ENCODE results near the gene FCAMR. TPM values are rescaled to one million over a fixed set of nuclear protein-coding genes. Genes with fewer than 3 reads are reported as not detected.
A peak's percentile ranks its signal among the peaks of the same experiment; 100 is the strongest.

Gene FCAMR
- total RNA-seq, 1 experiment from 2014 or later, result not detected

- peak overlapping the region; percentile 38 for H3K4me3 Mint-ChIP-seq
- TF ChIP-seq ELF4 (CRISPR knock-in tag; IDR thresholded peaks at IDR 0.05; ENCODE audit: low read depth) (no peak), ATF1 (CRISPR knock-in tag; IDR thresholded peaks at IDR 0.05) (no peak), ZNF232 (CRISPR knock-in tag; IDR thresholded peaks at IDR 0.05) (no peak)
- TF ChIP-seq, protein P1, sequence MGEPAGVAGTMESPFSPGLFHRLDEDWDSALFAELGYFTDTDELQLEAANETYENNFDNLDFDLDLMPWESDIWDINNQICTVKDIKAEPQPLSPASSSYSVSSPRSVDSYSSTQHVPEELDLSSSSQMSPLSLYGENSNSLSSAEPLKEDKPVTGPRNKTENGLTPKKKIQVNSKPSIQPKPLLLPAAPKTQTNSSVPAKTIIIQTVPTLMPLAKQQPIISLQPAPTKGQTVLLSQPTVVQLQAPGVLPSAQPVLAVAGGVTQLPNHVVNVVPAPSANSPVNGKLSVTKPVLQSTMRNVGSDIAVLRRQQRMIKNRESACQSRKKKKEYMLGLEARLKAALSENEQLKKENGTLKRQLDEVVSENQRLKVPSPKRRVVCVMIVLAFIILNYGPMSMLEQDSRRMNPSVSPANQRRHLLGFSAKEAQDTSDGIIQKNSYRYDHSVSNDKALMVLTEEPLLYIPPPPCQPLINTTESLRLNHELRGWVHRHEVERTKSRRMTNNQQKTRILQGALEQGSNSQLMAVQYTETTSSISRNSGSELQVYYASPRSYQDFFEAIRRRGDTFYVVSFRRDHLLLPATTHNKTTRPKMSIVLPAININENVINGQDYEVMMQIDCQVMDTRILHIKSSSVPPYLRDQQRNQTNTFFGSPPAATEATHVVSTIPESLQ (CRISPR knock-in tag; IDR thresholded peaks at IDR 0.05), result no peak
- peaks cover 51% of the 10 kb centered on the region for H3K27me3 Mint-ChIP-seq (ENCODE audit: low read depth)
- ChIA-PET CTCF (interaction anchor here (1.0 to 3.4 kb wide), 12 partner anchors 12 to 277 kb away, joined by 3 to 26 read pairs (median 10); no protein-coding TSS in a partner anchor), POLR2A (no interaction called here)
- no peak overlapping the region for H3K27ac Mint-ChIP-seq
- ATAC-seq (no peak), DNase-seq (ENCODE audit: low spot score) (no peak)
- H3K9me3 Mint-ChIP-seq, result no peaks in the 10 kb centered on the region
- H3K36me3 Mint-ChIP-seq, result no peaks in the 10 kb centered on the region
- H3K4me1 Mint-ChIP-seq, result peaks cover 12% of the 10 kb centered on the region
Measured at GRCh38 chr1:206908038-206908437, 62.2 kb downstream of the FCAMR start.

Other genes starting within 250 kb of the FCAMR start
- not detected in 3 replicates for gene IL19, start 199.7 kb downstream of the FCAMR start, total RNA-seq (2021)
- gene IL10, start 198.0 kb downstream of the FCAMR start, total RNA-seq (2021), result not detected in 3 replicates
- gene IL20, start 104.8 kb downstream of the FCAMR start, total RNA-seq (2021), result not detected in 3 replicates
- not detected in 3 replicates for gene IL24, start 73.0 kb downstream of the FCAMR start, total RNA-seq (2021)
- 0.37 to 1.0 TPM (median 0.71 TPM) in 3 replicates for gene FCMR, start 48.5 kb downstream of the FCAMR start, total RNA-seq (2021)
- gene PIGR, start 24.0 kb downstream of the FCAMR start, total RNA-seq (2021), result 1.8 to 2.2 TPM (median 1.9 TPM) in 3 replicates
- 2.3 to 2.7 TPM (median 2.4 TPM) in 3 replicates for gene C1orf116, start 62.3 kb upstream of the FCAMR start, total RNA-seq (2021)
- 9.8 to 12.0 TPM (median 10.2 TPM) in 3 replicates for gene YOD1, start 80.7 kb upstream of the FCAMR start, total RNA-seq (2021)
- 16.8 to 21.0 TPM (median 20.9 TPM) in 3 replicates for gene PFKFB2, start 82.8 kb upstream of the FCAMR start, total RNA-seq (2021)
- gene C4BPB, start 118.4 kb upstream of the FCAMR start, total RNA-seq (2021), result 0.26 to 0.30 TPM in 2 of 3 replicates, not detected in the other
- 0.23 to 0.39 TPM (median 0.30 TPM) in 3 replicates for gene C4BPA, start 133.8 kb upstream of the FCAMR start, total RNA-seq (2021)

Measured in WTC11 (cell line).